GM18519 (cell line): Measurements from ENCODE around the gene CCR5.
"Not testable (repeated sequence)": the region's sequence is repeated elsewhere in the genome, so short reads cannot be mapped to it uniquely, and the experiment has no call there.

Experiments
- ATAC-seq: cut with Tn5 transposase; IDR thresholded peaks from one replicate; pipeline ENCODE4 v1.9.1; 2021; ENCODE audit warnings: mild to moderate bottlenecking, moderate library complexity; ENCODE audit not compliant: unreplicated experiment, low FRiP score

Gene CCR5

GRCh38 chr3:46381625-46382024 is 10.9 kb downstream of the CCR5 start:
- no peak for ATAC-seq

- ATAC-seq: no peak
Measured at GRCh38 chr3:46383211-46383950, 12.6 kb downstream of the CCR5 start.

- ATAC-seq: no peak
Measured at GRCh38 chr3:46383951-46384330, 13.2 kb downstream of the CCR5 start.

GRCh38 chr3:46386205-46386604 is 15.5 kb downstream of the CCR5 start:
- ATAC-seq: no peak

GRCh38 chr3:46388847-46389246 is 18.1 kb downstream of the CCR5 start:
- ATAC-seq: not testable (repeated sequence)

GRCh38 chr3:46389306-46389705 is 18.6 kb downstream of the CCR5 start:
- no peak for ATAC-seq

- not testable (repeated sequence) for ATAC-seq
Measured at GRCh38 chr3:46391526-46391925, 20.8 kb downstream of the CCR5 start.

GRCh38 chr3:46393011-46393410 is 22.3 kb downstream of the CCR5 start:
- no peak for ATAC-seq

- no peak for ATAC-seq
Measured at GRCh38 chr3:46393554-46394434, 23.0 kb downstream of the CCR5 start.

GRCh38 chr3:46395210-46395661 is 24.5 kb downstream of the CCR5 start:
- ATAC-seq: no peak

- ATAC-seq: no peak
Measured at GRCh38 chr3:46395766-46396530, 25.2 kb downstream of the CCR5 start.

GRCh38 chr3:46397111-46397510 is 26.4 kb downstream of the CCR5 start:
- no peak for ATAC-seq

GRCh38 chr3:46398186-46398955 is 27.6 kb downstream of the CCR5 start:
- ATAC-seq: no peak

- ATAC-seq: no peak
Measured at GRCh38 chr3:46399098-46399497, 28.4 kb downstream of the CCR5 start.

GRCh38 chr3:46399557-46399956 is 28.8 kb downstream of the CCR5 start:
- ATAC-seq: no peak

GRCh38 chr3:46400000-46400734 is 29.4 kb downstream of the CCR5 start:
- ATAC-seq: no peak

GRCh38 chr3:46400846-46401245 is 30.1 kb downstream of the CCR5 start:
- ATAC-seq: no peak

- ATAC-seq: no peak
Measured at GRCh38 chr3:46401579-46401978, 30.8 kb downstream of the CCR5 start.

GRCh38 chr3:46402902-46403301 is 32.2 kb downstream of the CCR5 start:
- not testable (repeated sequence) for ATAC-seq
